SIG-M5 (cell line): Measurements from ENCODE around the gene NADK.
"Not testable (repeated sequence)": the region's sequence is repeated elsewhere in the genome, so short reads cannot be mapped to it uniquely, and the experiment has no call there.

ENCODE experiments used
- DNase-seq: peaks from one replicate; lab custom pipeline; 2025; lab: John Stamatoyannopoulos, UW

Gene NADK

DNA sequence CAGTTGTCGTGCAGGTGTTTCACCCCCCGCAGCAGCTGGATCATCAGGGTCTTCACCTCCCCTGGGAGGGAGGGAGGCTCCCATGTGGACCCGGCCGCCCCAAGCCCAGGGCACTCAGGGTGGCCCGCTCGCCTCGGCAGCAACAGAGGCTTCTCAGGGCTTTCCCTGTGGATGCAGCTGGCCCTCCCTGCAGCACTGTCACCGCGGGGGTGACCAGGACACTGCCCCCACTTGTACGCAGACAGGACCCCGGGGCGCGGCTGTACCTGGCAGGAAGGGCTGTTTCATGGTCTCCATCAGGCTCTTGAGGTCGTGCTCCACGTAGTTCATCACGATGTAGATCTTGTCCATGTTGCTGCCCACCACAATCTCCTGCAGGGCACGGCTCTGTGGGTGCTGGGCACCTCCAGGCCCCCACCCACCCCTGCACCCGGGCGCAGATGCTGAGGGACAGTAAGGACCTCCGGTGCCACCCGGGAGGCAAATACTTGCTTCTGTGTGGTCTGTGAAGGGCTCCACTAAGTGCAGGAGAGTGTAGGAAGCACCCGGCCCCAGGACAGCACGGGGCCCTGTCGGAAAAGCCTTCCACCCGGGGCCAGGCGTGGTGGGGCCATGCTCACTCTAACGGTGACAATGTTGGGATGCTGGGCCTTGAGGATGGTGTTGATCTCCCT is 73.8 kb downstream of the NADK start:
- not testable (repeated sequence) for DNase-seq

DNA sequence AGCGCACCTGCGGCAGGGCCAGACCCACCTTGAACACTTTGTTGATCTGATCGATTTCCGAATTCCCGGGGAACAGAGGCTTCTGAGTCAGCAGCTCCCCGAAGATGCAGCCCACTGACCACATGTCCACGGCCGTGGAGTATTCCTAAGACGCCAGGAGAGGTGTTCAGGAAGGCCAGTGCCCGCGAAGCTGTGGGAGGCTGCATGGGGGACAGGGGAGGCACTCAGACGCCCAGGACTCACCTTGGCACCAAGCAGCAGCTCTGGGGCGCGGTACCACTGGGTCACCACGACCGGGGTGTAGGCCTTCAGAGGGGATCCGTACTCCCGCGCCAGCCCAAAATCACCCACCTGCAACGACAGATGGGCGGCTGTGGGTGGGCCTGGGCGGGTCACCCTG is 74.5 kb downstream of the NADK start:
- DNase-seq = no peak

GRCh38 chr1:1702506-1702905 is 75.8 kb downstream of the NADK start:
- DNase-seq = not testable (repeated sequence)
